ENCODE data around the gene DDR2. TPM values are rescaled to one million over a fixed set of nuclear protein-coding genes. Genes with fewer than 3 reads are reported as not detected.

The DDR2 gene
- total and polyA plus RNA-seq, 2 of the 4 experiments (the other 2 are of a cell fraction), result 66.1 to 245 TPM

DNA sequence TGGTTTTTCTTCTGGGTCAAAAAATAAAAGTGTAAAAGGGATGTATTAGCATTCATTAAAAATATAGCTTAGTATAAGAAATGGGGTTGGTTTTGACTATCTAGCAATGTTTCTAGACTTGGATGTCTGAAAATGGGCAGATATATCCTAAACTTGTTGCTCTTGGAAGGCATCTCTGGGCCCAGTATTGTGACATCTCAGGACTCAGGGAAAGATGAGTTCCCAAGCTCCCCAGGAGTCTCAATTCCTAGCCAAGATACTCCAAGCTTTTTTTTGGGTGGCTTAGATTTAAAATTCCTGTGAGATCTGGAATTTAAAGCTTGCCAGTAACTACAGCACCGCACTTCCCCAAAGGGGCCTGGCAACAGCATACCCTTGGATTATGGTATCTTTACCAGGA is 146.8 kb downstream of the DDR2 start:
- Histone ChIP-seq H4K20me1 (ENCODE audit: insufficient read depth, low read length) (no peaks in the 10 kb centered on the region), H3K9me3 (ENCODE audit: control insufficient read depth, insufficient read depth, low read length) (no peaks in the 10 kb centered on the region), H3K23ac (ENCODE audit: low read depth, low read length) (no peak overlapping the region), H4K5ac (ENCODE audit: low read depth, low read length) (no peak overlapping the region), H3K4me3 (ENCODE audit: insufficient read depth, low read depth, low read length) (no peak overlapping the region), H3K14ac (replicated peaks; ENCODE audit: low read depth, low read length) (no peak overlapping the region), H3K56ac (ENCODE audit: extremely low read depth, insufficient read depth, low read length) (no peak overlapping the region), H3K9ac (ENCODE audit: low read depth, low read length) (no peak overlapping the region), H3K27ac (ENCODE audit: insufficient read depth, low read length) (no peak overlapping the region), H2BK15ac (ENCODE audit: low read depth, low read length) (no peak overlapping the region), H2AK9ac (replicated peaks; ENCODE audit: low read depth, low read length, poor library complexity) (no peak overlapping the region), H2AFZ (replicated peaks; ENCODE audit: low read length, poor library complexity) (no peak overlapping the region), H3K79me1 (ENCODE audit: low read depth in 1 of 2, low read length in 2 of 2) (peaks cover 5 to 25% of the 10 kb centered on the region in 2 experiments; a peak in 3 of 4 replicates), H2BK20ac (ENCODE audit: low read depth, low read length) (no peak overlapping the region), H2BK5ac (ENCODE audit: low read depth, low read length, poor library complexity, severe bottlenecking) (no peak overlapping the region), H3K36me3 (ENCODE audit: control insufficient read depth, insufficient read depth, low read length) (peaks cover 41% of the 10 kb centered on the region), H3K4me1 (ENCODE audit: control insufficient read depth, insufficient read depth, low read length) (no peaks in the 10 kb centered on the region), H4K91ac (ENCODE audit: insufficient read depth, low read depth, low read length) (no peak overlapping the region), H3K4me2 (ENCODE audit: low read depth, low read length) (no peak overlapping the region), H3K18ac (ENCODE audit: low read depth, low read length) (no peak overlapping the region), H3K27me3 (ENCODE audit: control insufficient read depth, insufficient read depth, low read length) (no peaks in the 10 kb centered on the region), H3K9me1 (ENCODE audit: insufficient read depth, low read length) (peaks cover 6% of the 10 kb centered on the region; the same call in 1 of the 2 replicates), H3K4ac (ENCODE audit: low read depth, low read length) (no peak overlapping the region), H4K8ac (ENCODE audit: low read depth in 2 of 2, low read length in 2 of 2) (no peak overlapping the region), H2AK5ac (ENCODE audit: low read depth, low read length) (no peak overlapping the region), H2BK120ac (ENCODE audit: low read depth, low read length) (no peak overlapping the region)
- BruUV-seq (replicated peaks), result no TSS peak
- in situ Hi-C loops (cut with MboI; ENCODE audit: low sequenced_read_pairs) (no loop called here), dilution Hi-C loops (cut with HindIII; ENCODE audit: low sequenced_read_pairs, unreplicated experiment) (no loop called here), intact Hi-C loops (cut with micrococcal nuclease) (loop anchor here (5.0 to 10.0 kb wide), 2 partner anchors 144 to 262 kb away; partner anchors contain the start of gene DDR2)
- ATAC-seq (ENCODE audit: low read depth), result no peak
- TF ChIP-seq RAD21 (IDR thresholded peaks at IDR 0.05; ENCODE audit: low read length) (no peak), MAFK (IDR thresholded peaks at IDR 0.05; ENCODE audit: low read depth, low read length) (no peak), MAZ (IDR thresholded peaks at IDR 0.05; ENCODE audit: borderline replicate concordance, low read depth, low read length) (no peak), CHD1 (IDR thresholded peaks at IDR 0.05; ENCODE audit: low read depth, low read length) (no peak), BHLHE40 (IDR thresholded peaks at IDR 0.05; ENCODE audit: low read depth, low read length) (no peak), POLR2A (IDR thresholded peaks at IDR 0.05; ENCODE audit: low read depth, low read length) (no peak), SMC3 (IDR thresholded peaks at IDR 0.05; ENCODE audit: low read depth, low read length) (no peak)
- TF ChIP-seq, protein P1, sequence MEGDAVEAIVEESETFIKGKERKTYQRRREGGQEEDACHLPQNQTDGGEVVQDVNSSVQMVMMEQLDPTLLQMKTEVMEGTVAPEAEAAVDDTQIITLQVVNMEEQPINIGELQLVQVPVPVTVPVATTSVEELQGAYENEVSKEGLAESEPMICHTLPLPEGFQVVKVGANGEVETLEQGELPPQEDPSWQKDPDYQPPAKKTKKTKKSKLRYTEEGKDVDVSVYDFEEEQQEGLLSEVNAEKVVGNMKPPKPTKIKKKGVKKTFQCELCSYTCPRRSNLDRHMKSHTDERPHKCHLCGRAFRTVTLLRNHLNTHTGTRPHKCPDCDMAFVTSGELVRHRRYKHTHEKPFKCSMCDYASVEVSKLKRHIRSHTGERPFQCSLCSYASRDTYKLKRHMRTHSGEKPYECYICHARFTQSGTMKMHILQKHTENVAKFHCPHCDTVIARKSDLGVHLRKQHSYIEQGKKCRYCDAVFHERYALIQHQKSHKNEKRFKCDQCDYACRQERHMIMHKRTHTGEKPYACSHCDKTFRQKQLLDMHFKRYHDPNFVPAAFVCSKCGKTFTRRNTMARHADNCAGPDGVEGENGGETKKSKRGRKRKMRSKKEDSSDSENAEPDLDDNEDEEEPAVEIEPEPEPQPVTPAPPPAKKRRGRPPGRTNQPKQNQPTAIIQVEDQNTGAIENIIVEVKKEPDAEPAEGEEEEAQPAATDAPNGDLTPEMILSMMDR (conservative IDR thresholded peaks at IDR 0.05; ENCODE audit: low read depth, low read length), result no peak
- TF ChIP-seq, protein P2, sequence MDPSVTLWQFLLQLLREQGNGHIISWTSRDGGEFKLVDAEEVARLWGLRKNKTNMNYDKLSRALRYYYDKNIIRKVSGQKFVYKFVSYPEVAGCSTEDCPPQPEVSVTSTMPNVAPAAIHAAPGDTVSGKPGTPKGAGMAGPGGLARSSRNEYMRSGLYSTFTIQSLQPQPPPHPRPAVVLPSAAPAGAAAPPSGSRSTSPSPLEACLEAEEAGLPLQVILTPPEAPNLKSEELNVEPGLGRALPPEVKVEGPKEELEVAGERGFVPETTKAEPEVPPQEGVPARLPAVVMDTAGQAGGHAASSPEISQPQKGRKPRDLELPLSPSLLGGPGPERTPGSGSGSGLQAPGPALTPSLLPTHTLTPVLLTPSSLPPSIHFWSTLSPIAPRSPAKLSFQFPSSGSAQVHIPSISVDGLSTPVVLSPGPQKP (IDR thresholded peaks at IDR 0.05; ENCODE audit: borderline replicate concordance, low read depth, low read length), result no peak
- ChIA-PET POLR2A (ENCODE audit: unreplicated experiment) (no interaction called here), CTCF (no interaction called here)
- no CpG with 5 or more reads among the region's 1 CpG for WGBS, 2 experiments (ENCODE audit: extremely low coverage in 2 of 2, insufficient read length in 1 of 2)
- no peak for DNase-seq

Measured in IMR-90 (cell line).